HepG2 (cell line): ENCODE data around the gene PSMB10. TPM values are rescaled to one million over a fixed set of nuclear protein-coding genes. Genes with fewer than 3 reads are reported as not detected.
A peak's percentile ranks its signal among the peaks of the same experiment; 100 is the strongest.

ENCODE experiments used
- ATF7-NPFF ChIP-seq: sonication (generic); formaldehyde crosslinking; IDR thresholded peaks from 2 replicates; pipeline ENCODE4 v1.8.1; 2023; ENCODE audit warnings: mild to moderate bottlenecking, low read depth, missing genetic modification reagents, moderate library complexity
- CCAR2 ChIP-seq: fragments of 200-400 bp; formaldehyde crosslinking; optimal IDR thresholded peaks from 2 replicates; pipeline ENCODE3; 2018; ENCODE audit warnings: low read depth, mild to moderate bottlenecking, low read length, moderate library complexity
- ELF3 ChIP-seq: IDR thresholded peaks from 2 replicates; pipeline ENCODE4 v1.6.1; 2016; ENCODE audit warnings: missing genetic modification reagents, missing compliant biosample characterization
- ERF ChIP-seq: IDR thresholded peaks from 2 replicates; pipeline ENCODE4 v1.6.1; 2018; ENCODE audit warnings: missing biosample characterization, missing genetic modification reagents
- GABPB1 ChIP-seq: IDR thresholded peaks from 2 replicates; pipeline ENCODE4 v1.6.1; 2016; ENCODE audit warnings: mild to moderate bottlenecking, missing genetic modification reagents, moderate library complexity, missing compliant biosample characterization
- PHF8 ChIP-seq: sonication (generic); formaldehyde crosslinking; IDR thresholded peaks from 2 replicates; pipeline ENCODE4 v1.5.0; 2020; ENCODE audit warnings: missing genetic modification reagents
- PTBP1 ChIP-seq: fragments of 200-400 bp; formaldehyde crosslinking; IDR thresholded peaks from 2 replicates; pipeline ENCODE4 v1.6.1; 2018; ENCODE audit warnings: low read length, low read depth; ENCODE audit not compliant: poor library complexity, severe bottlenecking
- SMYD3 ChIP-seq: sonication (generic); formaldehyde crosslinking; IDR thresholded peaks from 2 replicates; pipeline ENCODE4 v1.8.1; 2023; ENCODE audit warnings: mild to moderate bottlenecking, missing genetic modification reagents
- SP4 ChIP-seq: sonication (generic); formaldehyde crosslinking; IDR thresholded peaks from 2 replicates; pipeline ENCODE4 v1.8.1; 2023; ENCODE audit warnings: mild to moderate bottlenecking, missing genetic modification reagents
- SPEN ChIP-seq: sonication (generic); formaldehyde crosslinking; IDR thresholded peaks from 2 replicates; pipeline ENCODE4 v1.5.1; 2020; ENCODE audit warnings: low read depth, mild to moderate bottlenecking, missing genetic modification reagents
- ZFP41 ChIP-seq: sonication (generic); formaldehyde crosslinking; IDR thresholded peaks from 2 replicates; pipeline ENCODE4 v1.4.0; 2020; ENCODE audit warnings: mild to moderate bottlenecking, missing genetic modification reagents, borderline replicate concordance
- ZNF20 ChIP-seq: sonication (generic); formaldehyde crosslinking; IDR thresholded peaks from 2 replicates; pipeline ENCODE4 v1.4.0; 2020; ENCODE audit warnings: mild to moderate bottlenecking, moderate library complexity, missing genetic modification reagents
- ZNF205 ChIP-seq: IDR thresholded peaks from 2 replicates; pipeline ENCODE4 v1.6.1; 2018; ENCODE audit warnings: missing biosample characterization, missing genetic modification reagents
- ZNF3 ChIP-seq: IDR thresholded peaks from 2 replicates; pipeline ENCODE4 v1.7.0; 2017; ENCODE audit warnings: inconsistent platforms
- ZNF460 ChIP-seq: sonication (generic); formaldehyde crosslinking; IDR thresholded peaks from 2 replicates; pipeline ENCODE4 v1.5.1; 2020; ENCODE audit warnings: missing genetic modification reagents, mild to moderate bottlenecking, borderline replicate concordance
- ZNF776 ChIP-seq: sonication (generic); formaldehyde crosslinking; IDR thresholded peaks from 2 replicates; pipeline ENCODE4 v1.4.0; 2020; ENCODE audit warnings: mild to moderate bottlenecking, missing genetic modification reagents
- ZNF781 ChIP-seq: sonication (generic); formaldehyde crosslinking; IDR thresholded peaks from 2 replicates; pipeline ENCODE4 v1.5.1; 2020; ENCODE audit warnings: borderline replicate concordance, mild to moderate bottlenecking, missing genetic modification reagents; ENCODE audit errors: not compliant biosample characterization
- ZSCAN25 ChIP-seq: sonication (generic); formaldehyde crosslinking; IDR thresholded peaks from 2 replicates; pipeline ENCODE4 v1.8.0; 2022; ENCODE audit warnings: mild to moderate bottlenecking, missing genetic modification reagents
- polyA plus RNA-seq, 8 experiments: library from polyadenylated mRNA; depleted of rRNA in 3 of 8; stranded (reverse) in 7 of 8; unstranded in 1 of 8; fragments of >200 nt; fragmentation: Illumina TruSeq in 4 of 8; extraction: Trizol in 4 of 8; gene quantifications; 2 replicates each; pipeline versions ENCODE4 v1.2.1 to v1.2.3, GENCODE V29; 2011 to 2016; ENCODE audit warnings: low read depth in 4 of 8, missing spikeins in 1 of 8, mixed read lengths in 1 of 8; ENCODE audit not compliant: insufficient read depth in 1 of 8
- total RNA-seq, 5 experiments: library from RNA; depleted of rRNA; stranded (reverse); fragments of >200 nt; fragmentation: Illumina TruSeq; extraction: Trizol; gene quantifications; 2 replicates each; pipeline ENCODE4 v1.2.3, GENCODE V29; 2016; ENCODE audit warnings: low read depth in 1 of 5
- TF ChIP-seq, protein P1 (sequence below): sonication (generic); formaldehyde crosslinking; IDR thresholded peaks from 2 replicates; pipeline ENCODE4 v1.8.0; 2022; ENCODE audit warnings: low read depth, missing genetic modification reagents
- TF ChIP-seq, protein P2 (sequence below): sonication (generic); IDR thresholded peaks from 2 replicates; pipeline ENCODE4 v1.6.1; 2016; ENCODE audit warnings: low read depth, borderline replicate concordance
- TF ChIP-seq, protein P3 (sequence below): sonication (generic); formaldehyde crosslinking; IDR thresholded peaks from 2 replicates; pipeline ENCODE4 v1.5.0; 2020; ENCODE audit warnings: missing genetic modification reagents
- TF ChIP-seq, protein P4 (sequence below): IDR thresholded peaks from 2 replicates; pipeline ENCODE4 v1.6.1; 2016; ENCODE audit warnings: low read depth, control low read depth
- TF ChIP-seq, protein P5 (sequence below): sonication (generic); formaldehyde crosslinking; IDR thresholded peaks from 2 replicates; pipeline ENCODE4 v1.5.0; 2020; ENCODE audit warnings: missing genetic modification reagents

The PSMB10 gene
- total and polyA plus RNA-seq, 2 of the 13 experiments (the other 11 are each of a cell fraction or from before 2014, with no cell fraction given) = 12.7 to 65.9 TPM

DNA sequence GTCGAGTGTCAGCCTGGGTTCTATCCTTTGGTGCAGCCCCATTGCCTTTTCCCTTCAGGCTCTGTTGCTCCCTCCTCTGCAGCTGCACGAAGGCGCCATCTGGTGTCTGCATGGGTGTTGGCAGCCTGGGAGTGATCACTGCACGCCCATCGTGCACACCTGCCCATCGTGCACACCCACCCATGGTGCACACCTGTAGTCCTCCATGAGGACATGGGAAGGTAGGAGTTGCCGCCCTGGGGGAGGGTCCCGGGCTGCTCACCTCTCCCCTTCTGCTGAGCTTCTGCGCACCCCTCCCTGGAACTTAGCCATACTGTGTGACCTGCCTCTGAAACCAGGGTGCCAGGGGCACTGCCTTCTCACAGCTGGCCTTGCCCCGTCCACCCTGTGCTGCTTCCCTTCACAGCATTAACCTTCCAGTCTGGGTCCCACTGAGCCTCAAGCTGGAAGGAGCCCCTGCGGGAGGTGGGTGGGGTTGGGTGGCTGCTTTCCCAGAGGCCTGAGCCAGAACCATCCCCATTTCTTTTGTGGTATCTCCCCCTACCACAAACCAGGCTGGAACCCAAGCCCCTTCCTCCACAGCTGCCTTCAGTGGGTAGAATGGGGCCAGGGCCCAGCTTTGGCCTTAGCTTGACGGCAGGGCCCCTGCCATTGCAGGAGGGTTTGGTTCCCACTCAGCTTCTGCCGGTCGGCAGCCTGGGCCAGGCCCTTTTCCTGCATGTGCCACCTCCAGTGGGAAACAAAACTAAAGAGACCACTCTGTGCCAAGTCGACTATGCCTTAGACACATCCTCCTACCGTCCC is 7.9 kb downstream of the PSMB10 start (continued):
- TF ChIP-seq, protein P1, sequence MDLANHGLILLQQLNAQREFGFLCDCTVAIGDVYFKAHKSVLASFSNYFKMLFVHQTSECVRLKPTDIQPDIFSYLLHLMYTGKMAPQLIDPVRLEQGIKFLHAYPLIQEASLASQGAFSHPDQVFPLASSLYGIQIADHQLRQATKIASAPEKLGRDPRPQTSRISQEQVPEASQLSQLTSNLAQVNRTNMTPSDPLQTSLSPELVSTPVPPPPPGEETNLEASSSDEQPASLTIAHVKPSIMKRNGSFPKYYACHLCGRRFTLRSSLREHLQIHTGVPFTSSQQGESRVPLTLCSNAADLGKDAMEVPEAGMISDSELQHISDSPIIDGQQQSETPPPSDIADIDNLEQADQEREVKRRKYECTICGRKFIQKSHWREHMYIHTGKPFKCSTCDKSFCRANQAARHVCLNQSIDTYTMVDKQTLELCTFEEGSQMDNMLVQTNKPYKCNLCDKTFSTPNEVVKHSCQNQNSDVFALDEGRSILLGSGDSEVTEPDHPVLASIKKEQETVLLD (CRISPR knock-in tag) = no peak
- TF ChIP-seq SP4 (no peak), ELF3 (CRISPR knock-in tag) (no peak), ZNF460 (CRISPR knock-in tag) (no peak), ZNF205 (CRISPR knock-in tag) (0 out of 2 replicates have a peak, but pooled peaks have one; percentile 48), ZSCAN25 (CRISPR knock-in tag) (no peak), PTBP1 (no peak), ZNF776 (CRISPR knock-in tag) (no peak), SMYD3 (CRISPR knock-in tag) (no peak), PHF8 (CRISPR knock-in tag) (no peak), CCAR2 (no peak), SPEN (no peak), ZNF3 (CRISPR knock-in tag) (no peak), ERF (peak; percentile 57; the same call in 1 of the 2 replicates), ATF7-NPFF (CRISPR knock-in tag) (no peak; the same call in 1 of the 2 replicates), ZNF20 (CRISPR knock-in tag) (no peak), GABPB1 (peak; percentile 37; the same call in 1 of the 2 replicates), ZFP41 (no peak), ZNF781 (CRISPR knock-in tag) (no peak)
- TF ChIP-seq, protein P2, sequence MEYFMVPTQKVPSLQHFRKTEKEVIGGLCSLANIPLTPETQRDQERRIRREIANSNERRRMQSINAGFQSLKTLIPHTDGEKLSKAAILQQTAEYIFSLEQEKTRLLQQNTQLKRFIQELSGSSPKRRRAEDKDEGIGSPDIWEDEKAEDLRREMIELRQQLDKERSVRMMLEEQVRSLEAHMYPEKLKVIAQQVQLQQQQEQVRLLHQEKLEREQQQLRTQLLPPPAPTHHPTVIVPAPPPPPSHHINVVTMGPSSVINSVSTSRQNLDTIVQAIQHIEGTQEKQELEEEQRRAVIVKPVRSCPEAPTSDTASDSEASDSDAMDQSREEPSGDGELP = peak; percentile 17; the same call in 1 of the 2 replicates
- TF ChIP-seq, protein P3, sequence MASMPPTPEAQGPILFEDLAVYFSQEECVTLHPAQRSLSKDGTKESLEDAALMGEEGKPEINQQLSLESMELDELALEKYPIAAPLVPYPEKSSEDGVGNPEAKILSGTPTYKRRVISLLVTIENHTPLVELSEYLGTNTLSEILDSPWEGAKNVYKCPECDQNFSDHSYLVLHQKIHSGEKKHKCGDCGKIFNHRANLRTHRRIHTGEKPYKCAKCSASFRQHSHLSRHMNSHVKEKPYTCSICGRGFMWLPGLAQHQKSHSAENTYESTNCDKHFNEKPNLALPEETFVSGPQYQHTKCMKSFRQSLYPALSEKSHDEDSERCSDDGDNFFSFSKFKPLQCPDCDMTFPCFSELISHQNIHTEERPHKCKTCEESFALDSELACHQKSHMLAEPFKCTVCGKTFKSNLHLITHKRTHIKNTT (CRISPR knock-in tag) = no peak
- TF ChIP-seq, protein P4, sequence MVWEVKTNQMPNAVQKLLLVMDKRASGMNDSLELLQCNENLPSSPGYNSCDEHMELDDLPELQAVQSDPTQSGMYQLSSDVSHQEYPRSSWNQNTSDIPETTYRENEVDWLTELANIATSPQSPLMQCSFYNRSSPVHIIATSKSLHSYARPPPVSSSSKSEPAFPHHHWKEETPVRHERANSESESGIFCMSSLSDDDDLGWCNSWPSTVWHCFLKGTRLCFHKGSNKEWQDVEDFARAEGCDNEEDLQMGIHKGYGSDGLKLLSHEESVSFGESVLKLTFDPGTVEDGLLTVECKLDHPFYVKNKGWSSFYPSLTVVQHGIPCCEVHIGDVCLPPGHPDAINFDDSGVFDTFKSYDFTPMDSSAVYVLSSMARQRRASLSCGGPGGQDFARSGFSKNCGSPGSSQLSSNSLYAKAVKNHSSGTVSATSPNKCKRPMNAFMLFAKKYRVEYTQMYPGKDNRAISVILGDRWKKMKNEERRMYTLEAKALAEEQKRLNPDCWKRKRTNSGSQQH (CRISPR knock-in tag) = no peak; the same call in 1 of the 2 replicates
- TF ChIP-seq, protein P5, sequence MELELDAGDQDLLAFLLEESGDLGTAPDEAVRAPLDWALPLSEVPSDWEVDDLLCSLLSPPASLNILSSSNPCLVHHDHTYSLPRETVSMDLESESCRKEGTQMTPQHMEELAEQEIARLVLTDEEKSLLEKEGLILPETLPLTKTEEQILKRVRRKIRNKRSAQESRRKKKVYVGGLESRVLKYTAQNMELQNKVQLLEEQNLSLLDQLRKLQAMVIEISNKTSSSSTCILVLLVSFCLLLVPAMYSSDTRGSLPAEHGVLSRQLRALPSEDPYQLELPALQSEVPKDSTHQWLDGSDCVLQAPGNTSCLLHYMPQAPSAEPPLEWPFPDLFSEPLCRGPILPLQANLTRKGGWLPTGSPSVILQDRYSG (CRISPR knock-in tag) = no peak
